A549 (cell line): ENCODE results near the gene MKNK1. TPM values are rescaled to one million over a fixed set of nuclear protein-coding genes. Genes with fewer than 3 reads are reported as not detected.

Experiments used
- ATAC-seq, 2 experiments: fragments of 200-7000 bp in 1 of 2; fragments of >200 bp in 1 of 2; cut with Nextera tagmentation in 1 of 2; cut with Tn5 transposase in 1 of 2; 3 replicates each; pipeline versions ENCODE4 v1.8.0 to v1.9.1; 2018 to 2020; ENCODE audit warnings: mild to moderate bottlenecking in 1 of 2, moderate library complexity in 1 of 2
- CTCF ChIA-PET: fragments of 300-600 bp; sonication (Branson Sonifier 250); formaldehyde crosslinking; extraction: SDS; loops from one replicate; lab custom pipeline; 2021; ENCODE audit warnings: antibody characterized with exemption, inconsistent platforms; lab: Yijun Ruan, JAX
- POLR2A ChIA-PET: fragments of 350-600 bp; formaldehyde crosslinking; extraction: SDS; loops from one replicate; lab custom pipeline; 2021; ENCODE audit warnings: antibody characterized with exemption, inconsistent platforms; lab: Yijun Ruan, JAX
- DNase-seq, 2 experiments: peaks; one replicate each; pipeline versions ENCODE4 v3.0.0 to v3.0.0-alpha.2; 2011 to 2016; ENCODE audit warnings: low read depth in 1 of 2, low spot score in 1 of 2
- FAIRE-seq: peaks from 2 replicates; lab custom pipeline; 2011; peaks lifted over from hg19 to GRCh38; lab: Jason Lieb, UNC
- H3K27ac ChIP-seq, 2 experiments: fragments of >200 bp; sonication (Bioruptor Twin); formaldehyde crosslinking; 3 replicates each; pipeline ENCODE4 v1.5.1; 2016 to 2017
- H3K4me1 ChIP-seq: fragments of >200 bp; sonication (Bioruptor Twin); formaldehyde crosslinking; 3 replicates; pipeline ENCODE4 v1.6.1; 2016
- H3K4me2 ChIP-seq: fragments of >200 bp; sonication (Bioruptor Twin); formaldehyde crosslinking; 3 replicates; pipeline ENCODE4 v1.6.1; 2016
- H3K4me3 ChIP-seq: fragments of >200 bp; sonication (Bioruptor Twin); formaldehyde crosslinking; 3 replicates; pipeline ENCODE4 v1.5.1; 2016
- H3K9me3 ChIP-seq: fragments of >200 bp; sonication (Bioruptor Twin); formaldehyde crosslinking; 3 replicates; pipeline ENCODE4 v1.6.1; 2016
- BCL3 ChIP-seq: fragments of >200 bp; sonication (Bioruptor Twin); formaldehyde crosslinking; IDR thresholded peaks from 3 replicates; pipeline ENCODE4 v1.6.1; 2016
- CHD2 ChIP-seq: fragments of 150-350 bp; IDR thresholded peaks from 2 replicates; pipeline ENCODE4 v1.6.1; 2014; ENCODE audit warnings: low read length; ENCODE audit not compliant: partially characterized antibody
- CTCF ChIP-seq: fragments of >200 bp; sonication (Bioruptor Twin); formaldehyde crosslinking; IDR thresholded peaks from 3 replicates; pipeline ENCODE4 v1.5.1; 2016
- E2F6 ChIP-seq: IDR thresholded peaks from 2 replicates; pipeline ENCODE4 v1.6.1; 2012; ENCODE audit warnings: low read depth, borderline replicate concordance
- EHF ChIP-seq: fragments of 250-450 bp; sonication (Bioruptor Pico); IDR thresholded peaks from 2 replicates; pipeline ENCODE4 v1.5.0; 2020; ENCODE audit warnings: mild to moderate bottlenecking
- EHMT2 ChIP-seq: fragments of 200-600 bp; sonication (generic); IDR thresholded peaks from 2 replicates; pipeline ENCODE4 v1.6.1; 2016; ENCODE audit warnings: antibody characterized with exemption, low read depth, mild to moderate bottlenecking, moderate library complexity
- FOXS1 ChIP-seq: fragments of 250-450 bp; sonication (Bioruptor Pico); IDR thresholded peaks from 2 replicates; pipeline ENCODE4 v1.5.0; 2020; ENCODE audit warnings: mild to moderate bottlenecking, moderate library complexity
- HES2 ChIP-seq: fragments of >200 bp; sonication (Bioruptor Twin); formaldehyde crosslinking; IDR thresholded peaks from 2 replicates; pipeline ENCODE4 v1.6.1; 2016
- HOXB5 ChIP-seq: fragments of 250-450 bp; sonication (Bioruptor Pico); IDR thresholded peaks from 2 replicates; pipeline ENCODE4 v1.5.0; 2020; ENCODE audit warnings: mild to moderate bottlenecking, moderate library complexity
- JUNB ChIP-seq: fragments of >200 bp; sonication (Bioruptor Twin); formaldehyde crosslinking; IDR thresholded peaks from 2 replicates; pipeline ENCODE4 v1.6.1; 2016
- KDM5A ChIP-seq: fragments of 200-600 bp; sonication (generic); IDR thresholded peaks from 2 replicates; pipeline ENCODE4 v1.6.1; 2016; ENCODE audit warnings: antibody characterized with exemption, mild to moderate bottlenecking
- REST ChIP-seq: fragments of 200-600 bp; sonication (generic); IDR thresholded peaks from 2 replicates; pipeline ENCODE4 v1.6.1; 2016; ENCODE audit warnings: antibody characterized with exemption, mild to moderate bottlenecking, moderate library complexity
- SMC3 ChIP-seq: fragments of >200 bp; sonication (Bioruptor Twin); formaldehyde crosslinking; IDR thresholded peaks from 3 replicates; pipeline ENCODE4 v1.6.1; 2018; ENCODE audit warnings: inconsistent platforms
- TFCP2L1 ChIP-seq: fragments of 250-450 bp; sonication (Bioruptor Pico); IDR thresholded peaks from 2 replicates; pipeline ENCODE4 v1.5.0; 2021; ENCODE audit warnings: mild to moderate bottlenecking
- ZC3H11A ChIP-seq: fragments of 450-650 bp; IDR thresholded peaks from 2 replicates; pipeline ENCODE4 v1.6.1; 2014; ENCODE audit warnings: antibody characterized with exemption, mild to moderate bottlenecking
- ZFP36 ChIP-seq: fragments of 450-650 bp; IDR thresholded peaks from 2 replicates; pipeline ENCODE4 v1.6.1; 2014; ENCODE audit warnings: borderline replicate concordance; ENCODE audit not compliant: partially characterized antibody
- ZNF302 ChIP-seq: fragments of 250-450 bp; sonication (Bioruptor Pico); IDR thresholded peaks from 2 replicates; pipeline ENCODE4 v1.9.0; 2021; ENCODE audit warnings: inconsistent platforms, mild to moderate bottlenecking, moderate library complexity
- WGBS: methylation state at CpG from one replicate; pipeline ENCODE4 v1.1.6; 2017; ENCODE audit errors: missing lambda C conversion rate; 5-methylcytosine and 5-hydroxymethylcytosine counted together
- polyA plus RNA-seq, 4 experiments: library from polyadenylated mRNA; depleted of rRNA in 3 of 4; stranded (reverse); fragments of >200 nt; fragmentation: RNase III in 1 of 4; extraction: RNeasy Plus Mini Kit Qiagen cat#74134 plus additional on column Dnase treatment in 1 of 4; gene quantifications; 2 replicates in 3 of 4; 3 replicates in 1 of 4; pipeline ENCODE4 v1.2.3, GENCODE V29; 2011 to 2017

The MKNK1 gene
- polyA plus RNA-seq, 2 of the 4 experiments (the other 2 are of a cell fraction): 20.8 to 28.4 TPM

- TF ChIP-seq E2F6: no peak
- TF ChIP-seq, all 56 proteins: peak for 3
Measured at GRCh38 chr1:46547481-46548383, 56.3 kb downstream of the MKNK1 start (continued).

DNA sequence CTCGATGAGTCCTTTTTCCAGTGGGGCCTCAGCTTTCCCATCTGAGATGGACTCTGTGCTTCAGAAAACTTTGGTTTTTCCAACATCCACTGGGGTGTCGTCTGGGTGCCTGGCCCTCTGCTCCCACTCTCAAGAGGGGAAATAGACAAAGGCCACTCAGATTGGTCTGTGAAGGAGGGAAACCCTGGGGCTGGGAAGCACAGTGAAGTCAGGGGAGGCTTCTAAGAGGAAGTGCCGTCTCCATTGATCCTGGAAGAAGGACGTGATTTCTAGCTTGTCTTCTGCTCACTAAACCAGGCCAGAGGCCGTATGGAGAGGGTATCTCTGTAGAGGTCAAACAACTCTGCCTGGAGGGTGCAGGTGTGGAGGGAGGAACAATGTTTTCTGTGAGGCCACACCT, 57.9 kb downstream of the MKNK1 start:
- ATAC-seq: no peak
- CTCF ChIA-PET: interaction anchor here (3.2 to 5.3 kb wide), 3 partner anchors 8 to 69 kb away, joined by 15 to 110 read pairs (median 38); a partner anchor contains a TSS
- WGBS: 45% methylated on average over 4 of the region's 5 CpGs
- FAIRE-seq: no peak
- DNase-seq: no peak
- TF ChIP-seq REST (no peak), CTCF (no peak), BCL3 (no peak), EHF (CRISPR knock-in tag) (no peak), SMC3 (no peak), EHMT2 (no peak)
- Histone ChIP-seq H3K9me3 (no peaks in the 10 kb centered on the region), H3K27ac (no peak overlapping the region), H3K4me1 (no peaks in the 10 kb centered on the region), H3K4me3 (no peak overlapping the region), H3K4me2 (no peak overlapping the region)
- POLR2A ChIA-PET: no interaction called here

- CTCF ChIA-PET: interaction anchor here (1.6 to 5.3 kb wide), 3 partner anchors 15 to 99 kb away, joined by 7 to 110 read pairs (median 15); a partner anchor contains a TSS
Measured at GRCh38 chr1:46545784-46546183, 58.3 kb downstream of the MKNK1 start.

More at GRCh38 chr1:46545784-46546183, 58.3 kb downstream of the MKNK1 start:
- Histone ChIP-seq H3K27ac (no peak overlapping the region), H3K4me2 (no peak overlapping the region), H3K9me3 (no peaks in the 10 kb centered on the region), H3K4me3 (no peak overlapping the region), H3K4me1 (no peaks in the 10 kb centered on the region)
- POLR2A ChIA-PET: no interaction called here
- TF ChIP-seq EHF (CRISPR knock-in tag): no peak
- TF ChIP-seq ZC3H11A: no peak
- no peak for TF ChIP-seq ZFP36
- no peak for TF ChIP-seq KDM5A
- TF ChIP-seq HES2: no peak
- no peak for TF ChIP-seq CHD2
- no peak for TF ChIP-seq TFCP2L1 (CRISPR knock-in tag)
- no peak for TF ChIP-seq ZNF302
- no peak for TF ChIP-seq SMC3
- no peak for TF ChIP-seq JUNB
- TF ChIP-seq HOXB5 (CRISPR knock-in tag): no peak
- no peak for TF ChIP-seq FOXS1 (CRISPR knock-in tag)
- no peak for TF ChIP-seq BCL3
- no peak for DNase-seq
- no peak for FAIRE-seq
- WGBS: 60% methylated on average over 3 of the region's 3 CpGs
- ATAC-seq: no peak
